Measurements from ENCODE around the gene KLHDC3.

The KLHDC3 gene

GRCh38 chr6:43013843-43014433 lies at the start of gene KLHDC3, which contains the start of gene MEA1:
TSS of gene KLHDC3 (plus strand) at chr6:43014249. CDS start at chr6:43017193, 2,944 bp downstream.
TSS of gene MEA1 (minus strand) at chr6:43013946. CDS start at chr6:43013813, 133 bp downstream.
- DNase-seq: peak; percentile 100

- no peak for DNase-seq
These were observed 47.5 kb upstream of the KLHDC3 start for GRCh38 chr6:42966571-42966970.

- no peak for DNase-seq
These were observed 46.8 kb upstream of the KLHDC3 start for GRCh38 chr6:42967228-42967627.

- no peak for DNase-seq
These were observed 45.8 kb upstream of the KLHDC3 start for GRCh38 chr6:42968126-42968701.

- DNase-seq: no peak
These were observed 45.3 kb upstream of the KLHDC3 start for GRCh38 chr6:42968783-42969182.

- no peak for DNase-seq
These were observed 44.6 kb upstream of the KLHDC3 start for GRCh38 chr6:42969431-42969830.

- DNase-seq: no peak
These were observed 44.1 kb upstream of the KLHDC3 start for GRCh38 chr6:42969934-42970333.

- DNase-seq: no peak
These were observed 43.0 kb upstream of the KLHDC3 start for GRCh38 chr6:42970871-42971612.

- DNase-seq: no peak
These were observed 42.2 kb upstream of the KLHDC3 start for GRCh38 chr6:42971746-42972327.

GRCh38 chr6:42973926-42974325 lies 40.1 kb upstream of the KLHDC3 start:
- no peak for DNase-seq

- DNase-seq: no peak
These were observed 39.0 kb upstream of the KLHDC3 start for GRCh38 chr6:42974919-42975505.

- no peak for DNase-seq
These were observed 35.6 kb upstream of the KLHDC3 start for GRCh38 chr6:42978487-42978838.

- peak; percentile 95 for DNase-seq
These were observed 35.1 kb upstream of the KLHDC3 start, which contains the start of gene PEX6 for GRCh38 chr6:42978839-42979522. TSS of gene PEX6 (minus strand) at chr6:42979181. CDS start at chr6:42979150, 31 bp downstream.

GRCh38 chr6:42979523-42980177 lies 34.4 kb upstream of the KLHDC3 start:
- DNase-seq: no peak

- no peak for DNase-seq
These were observed 32.2 kb upstream of the KLHDC3 start for GRCh38 chr6:42981836-42982235.

GRCh38 chr6:42984001-42984923 lies 29.8 kb upstream of the KLHDC3 start, which contains the start of gene PPP2R5D:
TSS of gene PPP2R5D (plus strand) at chr6:42984570. CDS start at chr6:42984678, 108 bp downstream.
- peak; percentile 99 for DNase-seq

GRCh38 chr6:42984924-42985475 lies 29.0 kb upstream of the KLHDC3 start:
- no peak for DNase-seq

- DNase-seq: no peak
These were observed 26.3 kb upstream of the KLHDC3 start for GRCh38 chr6:42987533-42988451.

- DNase-seq: no peak
These were observed 25.5 kb upstream of the KLHDC3 start for GRCh38 chr6:42988486-42989020.
